ENCODE data around the gene BRD4. TPM values are rescaled to one million over a fixed set of nuclear protein-coding genes. Genes with fewer than 3 reads are reported as not detected.

The BRD4 gene
- total and polyA plus RNA-seq, 2 of the 13 experiments (the other 11 are each of a cell fraction or from before 2014, with no cell fraction given): 10.5 to 11.4 TPM

- TF ChIP-seq ZSCAN5A (CRISPR knock-in tag; IDR thresholded peaks at IDR 0.05; ENCODE audit: borderline replicate concordance) (no peak), ZNF230 (CRISPR knock-in tag; IDR thresholded peaks at IDR 0.05) (no peak), ATF7-NPFF (CRISPR knock-in tag; IDR thresholded peaks at IDR 0.05; ENCODE audit: low read depth) (no peak), ZNF782 (CRISPR knock-in tag; IDR thresholded peaks at IDR 0.05; ENCODE audit: borderline replicate concordance) (no peak), MXI1 (IDR thresholded peaks at IDR 0.05; ENCODE audit: borderline replicate concordance, low read depth, low read length) (no peak; the same call in 2 of the 3 replicates), ASH2L (IDR thresholded peaks at IDR 0.05; ENCODE audit: insufficient read length, low read depth, low read length) (no peak), ZNF644 (CRISPR knock-in tag; IDR thresholded peaks at IDR 0.05; ENCODE audit: low read depth) (no peak), ZBTB7B (CRISPR knock-in tag; IDR thresholded peaks at IDR 0.05) (no peak), IRF9 (CRISPR knock-in tag; IDR thresholded peaks at IDR 0.05; ENCODE audit: borderline replicate concordance) (no peak), ZNF737 (CRISPR knock-in tag; IDR thresholded peaks at IDR 0.05; ENCODE audit: borderline replicate concordance) (no peak), MXD1 (CRISPR knock-in tag; IDR thresholded peaks at IDR 0.05) (no peak), ZSCAN22 (CRISPR knock-in tag; IDR thresholded peaks at IDR 0.05) (no peak), ZNF263 (CRISPR knock-in tag; IDR thresholded peaks at IDR 0.05) (peak; percentile 94), ZBTB7A (CRISPR knock-in tag; IDR thresholded peaks at IDR 0.05) (no peak), ZNF746 (CRISPR knock-in tag; IDR thresholded peaks at IDR 0.05) (no peak), TEAD3 (CRISPR knock-in tag; optimal IDR thresholded peaks at IDR 0.05; ENCODE audit: borderline replicate concordance) (no peak), ZNF674 (CRISPR knock-in tag; IDR thresholded peaks at IDR 0.05; ENCODE audit: low read depth) (no peak), HNRNPL (IDR thresholded peaks at IDR 0.05; ENCODE audit: low read depth, low read length) (no peak), HMGA1 (CRISPR knock-in tag; conservative IDR thresholded peaks at IDR 0.05) (no peak), ZNF143 (CRISPR knock-in tag; IDR thresholded peaks at IDR 0.05) (no peak)
These were observed 1.4 kb downstream of the BRD4 start (continued) for GRCh38 chr19:15330801-15331418.
